ENCODE data around the gene SLC25A21. TPM values are rescaled to one million over a fixed set of nuclear protein-coding genes. Genes with fewer than 3 reads are reported as not detected.
"Not testable (repeated sequence)": the region's sequence is repeated elsewhere in the genome, so short reads cannot be mapped to it uniquely, and the experiment has no call there.

The SLC25A21 gene
- total and polyA plus RNA-seq, 2 donors (not counting 1 experiment from before 2014, with no cell fraction given), result 0.50 to 0.62 TPM

DNA sequence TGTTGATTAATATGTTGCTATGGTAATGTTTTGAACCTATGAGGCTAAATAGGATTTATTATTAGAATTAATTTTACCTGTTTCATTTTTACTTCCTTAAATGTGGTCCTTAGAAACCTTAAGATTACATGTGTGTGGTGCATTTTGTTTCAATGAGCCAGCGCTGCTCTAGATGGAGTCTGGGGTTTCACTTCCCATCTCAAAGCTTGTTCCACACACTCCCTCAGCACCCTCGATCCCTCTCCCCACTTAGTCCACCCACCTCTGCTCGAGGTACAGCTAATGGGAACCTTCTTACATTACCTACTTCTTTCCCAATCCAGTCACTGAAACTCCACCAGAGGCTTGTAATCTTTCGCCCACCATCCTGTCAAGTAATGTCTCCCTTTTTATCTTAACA is 305.5 kb downstream of the SLC25A21 start:
- H3K27ac ChIP-seq (ENCODE audit: insufficient read depth, low read length), result no peak overlapping the region
- no peak overlapping the region for H3K9ac ChIP-seq (ENCODE audit: insufficient read depth, low read length)
- no peaks in the 10 kb centered on the region for H3K79me2 ChIP-seq (ENCODE audit: control insufficient read depth, insufficient read depth, low read length)
- DNase-seq (ENCODE audit: low read depth in 2 of 2), result no peak
- no peaks in the 10 kb centered on the region for H3K4me1 ChIP-seq (ENCODE audit: control insufficient read depth, extremely low read depth, insufficient read depth, low read length)
- no peak overlapping the region for H2AFZ ChIP-seq (ENCODE audit: low read length)
- no peaks in the 10 kb centered on the region for H3K36me3 ChIP-seq (ENCODE audit: control insufficient read depth, insufficient read depth, low read length)
- no peaks in the 10 kb centered on the region for H3K9me3 ChIP-seq (ENCODE audit: control insufficient read depth, insufficient read depth, low read depth, low read length)
- H3K4me3 ChIP-seq (replicated peaks in 1 of 4; ENCODE audit: control extremely low read depth in 1 of 4, insufficient read depth in 1 of 4, low read depth in 3 of 4, low read length in 4 of 4), result no peak overlapping the region
- H3K4me2 ChIP-seq (ENCODE audit: extremely low read depth, insufficient read depth, low read length), result no peak overlapping the region
- H3K27me3 ChIP-seq (ENCODE audit: control insufficient read depth, insufficient read depth, low read length), result no peaks in the 10 kb centered on the region
- no peaks in the 10 kb centered on the region for H4K20me1 ChIP-seq (ENCODE audit: control insufficient read depth, extremely low read depth, insufficient read depth, low read length)
- no peak for TF ChIP-seq EZH2 (IDR thresholded peaks at IDR 0.05; ENCODE audit: low read length, missing control alignments)
- TF ChIP-seq, protein P1, sequence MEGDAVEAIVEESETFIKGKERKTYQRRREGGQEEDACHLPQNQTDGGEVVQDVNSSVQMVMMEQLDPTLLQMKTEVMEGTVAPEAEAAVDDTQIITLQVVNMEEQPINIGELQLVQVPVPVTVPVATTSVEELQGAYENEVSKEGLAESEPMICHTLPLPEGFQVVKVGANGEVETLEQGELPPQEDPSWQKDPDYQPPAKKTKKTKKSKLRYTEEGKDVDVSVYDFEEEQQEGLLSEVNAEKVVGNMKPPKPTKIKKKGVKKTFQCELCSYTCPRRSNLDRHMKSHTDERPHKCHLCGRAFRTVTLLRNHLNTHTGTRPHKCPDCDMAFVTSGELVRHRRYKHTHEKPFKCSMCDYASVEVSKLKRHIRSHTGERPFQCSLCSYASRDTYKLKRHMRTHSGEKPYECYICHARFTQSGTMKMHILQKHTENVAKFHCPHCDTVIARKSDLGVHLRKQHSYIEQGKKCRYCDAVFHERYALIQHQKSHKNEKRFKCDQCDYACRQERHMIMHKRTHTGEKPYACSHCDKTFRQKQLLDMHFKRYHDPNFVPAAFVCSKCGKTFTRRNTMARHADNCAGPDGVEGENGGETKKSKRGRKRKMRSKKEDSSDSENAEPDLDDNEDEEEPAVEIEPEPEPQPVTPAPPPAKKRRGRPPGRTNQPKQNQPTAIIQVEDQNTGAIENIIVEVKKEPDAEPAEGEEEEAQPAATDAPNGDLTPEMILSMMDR (conservative IDR thresholded peaks at IDR 0.05 in 1 of 2, IDR thresholded peaks at IDR 0.05 in 1 of 2; ENCODE audit: low read depth in 1 of 2, low read length in 2 of 2), result no peak

DNA sequence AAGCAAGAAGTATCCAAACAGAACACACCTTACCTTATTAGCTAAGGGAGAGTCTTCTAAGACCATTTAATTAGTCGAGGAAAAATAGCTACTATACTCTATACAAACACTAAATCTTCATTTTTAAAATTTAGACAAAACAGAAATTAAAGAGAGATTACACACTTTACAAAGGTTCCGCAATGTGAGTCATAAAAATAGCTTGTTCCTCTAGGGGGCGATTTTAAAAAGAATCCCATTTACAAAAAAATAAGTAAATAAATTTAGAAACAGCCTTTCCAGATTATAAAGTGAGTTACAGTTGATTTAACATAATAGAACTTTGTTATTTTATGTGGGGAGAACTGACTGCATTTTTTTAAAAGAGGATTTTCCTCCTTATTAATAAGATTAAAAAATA is 309.1 kb downstream of the SLC25A21 start:
- Histone ChIP-seq H3K27ac (ENCODE audit: insufficient read depth, low read length) (no peak overlapping the region), H4K20me1 (ENCODE audit: control insufficient read depth, extremely low read depth, insufficient read depth, low read length) (no peaks in the 10 kb centered on the region), H3K9ac (ENCODE audit: insufficient read depth, low read length) (no peak overlapping the region), H3K4me3 (replicated peaks in 1 of 4; ENCODE audit: control extremely low read depth in 1 of 4, insufficient read depth in 1 of 4, low read depth in 3 of 4, low read length in 4 of 4) (no peak overlapping the region), H3K36me3 (ENCODE audit: control insufficient read depth, insufficient read depth, low read length) (no peaks in the 10 kb centered on the region), H2AFZ (ENCODE audit: low read length) (no peak overlapping the region), H3K79me2 (ENCODE audit: control insufficient read depth, insufficient read depth, low read length) (no peaks in the 10 kb centered on the region), H3K27me3 (ENCODE audit: control insufficient read depth, insufficient read depth, low read length) (no peaks in the 10 kb centered on the region), H3K4me1 (ENCODE audit: control insufficient read depth, extremely low read depth, insufficient read depth, low read length) (no peaks in the 10 kb centered on the region), H3K9me3 (ENCODE audit: control insufficient read depth, insufficient read depth, low read depth, low read length) (no peaks in the 10 kb centered on the region), H3K4me2 (ENCODE audit: extremely low read depth, insufficient read depth, low read length) (no peak overlapping the region)
- no peak for TF ChIP-seq EZH2 (IDR thresholded peaks at IDR 0.05; ENCODE audit: low read length, missing control alignments)
- TF ChIP-seq, protein P1 (conservative IDR thresholded peaks at IDR 0.05 in 1 of 2, IDR thresholded peaks at IDR 0.05 in 1 of 2; ENCODE audit: low read depth in 1 of 2, low read length in 2 of 2), result no peak
- no peak for DNase-seq (ENCODE audit: low read depth in 2 of 2)

DNA sequence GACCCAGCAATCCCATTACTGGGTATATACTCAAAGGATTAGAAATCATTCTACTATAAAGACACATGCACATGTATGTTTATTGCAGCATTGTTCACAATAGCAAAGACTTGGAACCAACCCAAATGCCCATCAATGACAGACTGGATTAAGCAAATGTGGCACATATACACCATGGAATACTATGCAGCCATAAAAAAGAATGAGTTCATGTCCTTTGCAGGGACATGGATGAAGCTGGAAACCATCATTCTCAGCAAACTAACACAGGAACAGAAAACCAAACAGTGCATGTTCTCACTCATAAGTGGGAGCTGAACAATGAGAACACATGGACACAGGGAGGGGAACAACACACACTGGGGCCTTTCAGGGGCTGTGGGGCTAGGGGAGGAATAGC is 310.2 kb downstream of the SLC25A21 start:
- not testable (repeated sequence) for H3K4me1 ChIP-seq (ENCODE audit: control insufficient read depth, extremely low read depth, insufficient read depth, low read length); H3K9me3 ChIP-seq (ENCODE audit: control insufficient read depth, insufficient read depth, low read depth, low read length); H3K4me3 ChIP-seq (replicated peaks in 1 of 4; ENCODE audit: control extremely low read depth in 1 of 4, insufficient read depth in 1 of 4, low read depth in 3 of 4, low read length in 4 of 4); H3K36me3 ChIP-seq (ENCODE audit: control insufficient read depth, insufficient read depth, low read length); H3K9ac ChIP-seq (ENCODE audit: insufficient read depth, low read length); DNase-seq (ENCODE audit: low read depth in 2 of 2); H3K27me3 ChIP-seq (ENCODE audit: control insufficient read depth, insufficient read depth, low read length); H3K79me2 ChIP-seq (ENCODE audit: control insufficient read depth, insufficient read depth, low read length); H3K4me2 ChIP-seq (ENCODE audit: extremely low read depth, insufficient read depth, low read length); H2AFZ ChIP-seq (ENCODE audit: low read length); H4K20me1 ChIP-seq (ENCODE audit: control insufficient read depth, extremely low read depth, insufficient read depth, low read length); H3K27ac ChIP-seq (ENCODE audit: insufficient read depth, low read length)
